HCEC 1CT (cell line): Measurements from ENCODE around the gene RAB6D.
A peak's percentile ranks its signal among the peaks of the same experiment; 100 is the strongest.
"Not testable (repeated sequence)": the region's sequence is repeated elsewhere in the genome, so short reads cannot be mapped to it uniquely, and the experiment has no call there.

ENCODE experiments used
- DNase-seq: peaks from one replicate; pipeline ENCODE4 v3.0.0-alpha.2; 2017

RAB6D gene

GRCh38 chr2:131363703-131364186 lies at the start of gene RAB6D:
TSS of gene RAB6D (minus strand) at chr2:131364168. CDS start at chr2:131363720, 448 bp downstream.
- DNase-seq, result not testable (repeated sequence)

- peak; percentile 50 for DNase-seq
These were observed 49.3 kb upstream of the RAB6D start for GRCh38 chr2:131413148-131413747.

DNA sequence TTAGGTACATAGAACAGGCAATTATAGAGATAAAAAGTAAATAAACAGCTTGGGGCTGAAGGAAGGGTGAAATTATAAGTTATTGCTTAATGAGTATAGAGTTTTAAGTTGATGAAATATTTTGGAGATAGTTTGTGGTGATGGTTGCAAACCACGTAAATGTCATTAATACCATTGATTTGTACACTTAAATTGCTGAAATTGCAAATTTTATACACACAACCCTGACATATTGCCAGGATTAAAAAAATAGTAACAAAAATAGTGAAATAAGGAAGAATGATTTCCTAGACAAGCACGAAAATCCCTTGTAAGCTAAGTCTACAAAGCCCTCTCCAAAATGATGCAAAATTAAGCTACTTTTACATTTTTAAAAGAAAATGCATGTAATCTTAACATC lies 46.2 kb upstream of the RAB6D start:
- DNase-seq, result no peak

DNA sequence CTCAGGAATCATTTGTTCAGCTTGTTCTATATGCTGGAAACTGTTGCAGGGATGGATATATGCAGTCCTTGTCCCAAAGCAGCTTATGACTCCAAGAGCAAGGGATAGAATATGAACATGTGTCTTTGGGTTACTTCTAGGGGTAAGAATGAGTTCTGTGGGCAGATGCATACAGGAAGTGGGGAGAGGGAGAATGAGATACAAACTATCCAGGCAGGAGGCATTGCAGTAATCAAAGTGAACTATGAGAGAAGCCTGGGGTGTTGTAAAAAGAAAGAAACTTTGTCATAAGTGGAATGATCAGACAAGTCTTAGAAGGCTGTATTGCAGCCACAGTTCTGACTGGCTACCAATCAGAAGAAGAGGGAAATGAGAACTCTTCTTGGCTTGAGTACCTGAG lies 44.8 kb upstream of the RAB6D start:
- no peak for DNase-seq

- DNase-seq, result no peak
These were observed 44.2 kb upstream of the RAB6D start for GRCh38 chr2:131408207-131408606.

GRCh38 chr2:131404753-131405152 lies 40.8 kb upstream of the RAB6D start:
- DNase-seq, result no peak

DNA sequence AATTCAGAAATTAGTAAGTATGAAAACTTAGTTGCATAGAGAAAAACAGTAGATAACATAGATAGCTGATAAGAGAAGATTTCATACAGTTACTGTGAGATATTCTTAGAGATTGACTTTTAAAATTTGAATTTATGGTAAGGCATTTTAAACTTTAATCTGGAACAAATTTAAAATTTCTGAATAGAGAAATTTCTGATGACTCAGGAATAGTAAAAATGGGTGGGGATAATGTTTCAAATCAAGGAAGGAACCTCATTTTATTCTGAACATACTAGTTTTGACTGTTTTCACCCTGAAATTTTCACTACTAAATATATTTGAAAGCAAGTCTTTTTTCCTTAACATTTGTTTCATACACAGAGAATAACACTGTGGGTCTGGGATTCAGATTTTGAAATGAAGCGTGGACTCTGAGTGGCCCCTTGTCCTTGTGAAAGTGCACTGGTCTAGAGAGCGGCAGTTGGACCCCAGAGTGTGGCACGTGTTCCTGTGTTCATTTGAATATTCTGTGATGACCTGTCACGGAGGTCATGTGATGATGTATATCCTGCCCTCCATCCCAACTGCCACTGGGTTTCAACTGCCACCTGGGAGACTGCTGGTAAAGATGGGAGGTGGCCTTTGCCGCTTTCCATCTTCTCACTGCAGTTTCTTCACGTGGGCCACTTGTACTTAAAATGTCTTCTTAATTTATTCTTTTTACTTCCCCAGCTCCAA lies 38.5 kb upstream of the RAB6D start:
- DNase-seq, result no peak

- DNase-seq, result no peak
These were observed 36.9 kb upstream of the RAB6D start for GRCh38 chr2:131400849-131401248.

DNA sequence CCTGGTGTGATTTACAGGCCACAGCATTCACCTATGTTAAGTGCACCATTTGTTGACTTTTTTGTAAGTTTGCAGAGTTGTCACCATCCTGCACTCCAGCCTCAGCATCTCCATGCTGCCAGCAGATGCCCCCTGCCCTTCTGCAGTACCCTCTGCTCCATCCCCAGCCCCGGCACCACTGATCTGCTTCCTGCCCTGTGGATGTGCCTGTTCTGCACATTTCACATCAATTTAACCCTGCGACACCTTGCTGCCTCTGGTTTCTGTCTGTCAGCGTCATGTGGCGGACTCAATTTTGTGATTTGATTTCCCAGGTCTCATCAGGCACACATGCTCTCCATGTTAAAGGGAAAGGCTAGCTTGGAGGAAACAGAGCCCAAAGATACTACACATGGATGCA lies 36.5 kb upstream of the RAB6D start:
- DNase-seq, result not testable (repeated sequence)

GRCh38 chr2:131396209-131396608 lies 32.2 kb upstream of the RAB6D start:
- not testable (repeated sequence) for DNase-seq

GRCh38 chr2:131395024-131395645 lies 31.2 kb upstream of the RAB6D start:
- not testable (repeated sequence) for DNase-seq

GRCh38 chr2:131394147-131394931 lies 30.4 kb upstream of the RAB6D start:
- DNase-seq, result no peak

DNA sequence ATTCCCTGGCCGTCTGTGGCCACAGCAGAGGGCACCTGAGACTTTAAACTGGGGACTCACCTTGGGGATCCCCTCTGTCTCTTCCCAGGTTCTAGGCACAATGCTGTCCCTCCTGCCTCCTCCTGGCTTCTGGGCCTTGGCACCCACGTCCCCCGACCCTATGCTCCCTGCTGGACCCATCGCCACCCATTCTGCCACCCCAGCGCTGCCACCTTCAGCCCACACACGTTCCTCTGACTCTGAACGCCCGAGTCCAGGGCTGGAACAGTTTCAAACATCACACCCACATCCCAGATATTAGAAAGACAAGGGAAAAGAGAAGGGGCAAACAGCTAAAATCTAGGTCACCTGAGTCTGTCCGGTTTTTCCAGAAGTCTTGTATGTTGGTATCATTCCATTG lies 28.0 kb upstream of the RAB6D start:
- not testable (repeated sequence) for DNase-seq

GRCh38 chr2:131391471-131391870 lies 27.5 kb upstream of the RAB6D start:
- not testable (repeated sequence) for DNase-seq

DNA sequence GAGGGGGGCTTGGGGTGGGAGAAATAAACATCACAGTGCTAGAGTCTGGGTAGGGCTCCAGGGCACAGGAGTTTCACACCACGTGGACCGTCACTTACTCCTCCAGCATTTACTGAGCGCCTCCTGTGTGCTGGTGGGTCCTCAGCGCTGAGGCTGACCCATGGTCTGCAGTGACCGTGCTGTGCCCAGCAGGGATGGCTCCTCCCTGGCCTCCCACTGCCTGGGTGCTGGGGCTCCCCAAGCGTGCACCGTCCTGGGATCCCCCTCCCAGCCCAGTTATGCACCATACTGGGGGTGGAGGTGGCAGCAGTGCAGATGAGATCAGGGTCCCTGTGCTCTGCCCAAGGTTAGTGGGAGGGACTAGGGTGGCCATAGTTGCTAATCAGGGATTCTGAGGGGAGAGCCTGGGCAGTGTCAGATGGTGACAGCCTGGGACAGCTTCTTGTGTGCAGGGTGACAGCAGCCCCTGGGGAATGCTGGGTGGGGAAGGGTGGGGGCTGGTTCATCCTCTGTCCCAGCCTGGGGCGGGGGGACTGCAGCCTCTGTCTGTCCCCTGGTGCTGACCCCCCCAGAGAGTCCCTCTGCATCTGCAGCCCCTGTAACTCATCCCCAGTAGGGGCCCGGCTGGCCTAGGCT lies 26.6 kb upstream of the RAB6D start:
- DNase-seq, result not testable (repeated sequence)

- no peak for DNase-seq
These were observed 25.7 kb upstream of the RAB6D start for GRCh38 chr2:131389657-131390056.

DNA sequence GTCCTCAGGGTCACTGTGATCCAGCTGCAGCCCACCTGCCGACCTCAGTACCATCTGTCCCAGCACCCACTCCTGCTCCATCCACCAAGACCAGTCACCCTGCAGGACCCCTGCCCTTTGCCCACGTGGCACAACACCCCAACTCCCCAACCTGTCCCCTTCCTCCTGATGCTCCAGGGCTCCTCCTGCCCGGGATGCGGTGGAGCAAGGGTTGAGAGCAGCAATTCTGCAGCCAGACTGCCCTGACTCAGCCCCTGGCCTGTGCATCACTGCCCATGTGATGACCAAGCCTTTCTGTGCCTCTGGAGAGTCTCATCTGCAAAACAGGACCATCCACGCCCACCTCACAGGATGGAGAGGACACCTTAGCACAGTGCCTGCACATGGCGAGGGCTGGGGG lies 24.9 kb upstream of the RAB6D start:
- DNase-seq, result not testable (repeated sequence)

GRCh38 chr2:131373111-131373510 lies 9.1 kb upstream of the RAB6D start:
- DNase-seq, result not testable (repeated sequence)

- no peak for DNase-seq
These were observed 6.0 kb upstream of the RAB6D start for GRCh38 chr2:131369954-131370353.

DNA sequence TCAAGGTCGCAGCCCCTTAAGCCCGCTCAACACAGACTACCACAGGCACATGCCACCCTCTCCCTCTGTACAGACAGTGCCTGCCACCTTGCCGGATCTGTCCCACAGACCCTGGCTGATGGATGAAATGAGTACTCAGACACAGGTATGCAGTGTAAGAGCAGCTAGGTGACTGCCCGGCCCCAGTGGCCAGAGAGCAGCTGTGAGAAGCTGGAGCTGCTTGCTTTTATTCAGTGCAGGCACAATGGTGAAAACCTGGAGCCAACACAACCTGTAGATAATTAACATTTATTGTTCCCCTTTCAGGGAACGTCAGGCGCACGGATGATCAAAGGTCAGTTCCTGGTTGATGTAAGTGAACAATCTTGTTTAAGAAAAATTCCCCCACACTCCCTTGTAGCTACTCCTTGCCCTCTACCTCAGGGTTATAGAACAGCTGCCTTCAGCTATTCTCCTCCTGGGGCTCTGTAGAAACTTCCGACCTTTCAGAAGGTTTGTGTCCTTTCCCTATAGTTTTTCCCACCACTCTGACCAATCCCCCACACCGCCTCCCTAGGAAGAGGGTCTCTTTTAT lies 4.6 kb upstream of the RAB6D start:
- not testable (repeated sequence) for DNase-seq

GRCh38 chr2:131367352-131367751 lies 3.4 kb upstream of the RAB6D start:
- no peak for DNase-seq

DNA sequence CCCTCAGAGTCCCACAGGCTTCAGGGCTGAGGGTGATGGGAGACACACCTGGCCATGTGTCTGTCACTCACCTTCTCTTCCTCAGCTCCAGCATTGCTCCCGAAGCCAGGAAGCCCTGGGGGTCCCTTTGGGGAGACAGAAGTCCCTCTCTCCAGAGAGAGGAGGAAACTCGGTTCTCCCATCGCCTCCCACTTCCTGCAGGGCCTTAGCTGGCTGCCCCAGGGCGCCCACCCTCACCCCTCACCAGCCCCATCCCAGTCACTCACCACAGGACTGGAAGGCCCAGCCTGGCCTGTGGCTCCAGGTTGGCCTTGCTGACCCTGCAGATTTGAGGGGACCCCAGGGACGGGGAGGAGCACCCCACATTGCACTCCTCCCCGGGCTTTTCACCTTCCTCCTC lies 2.7 kb upstream of the RAB6D start:
- no peak for DNase-seq
